DND-41 (cell line): ENCODE measurements around the gene OR51S1.

Experiments used
- CTCF ChIP-seq: IDR thresholded peaks from 2 replicates; pipeline ENCODE4 v1.5.1; 2012; ENCODE audit warnings: borderline replicate concordance, low read length, moderate library complexity, mild to moderate bottlenecking; ENCODE audit not compliant: poor library complexity, severe bottlenecking; ENCODE audit errors: extremely low read depth
- EZH2 ChIP-seq: IDR thresholded peaks from 3 replicates; pipeline ENCODE4 v1.6.1; 2012; ENCODE audit warnings: borderline replicate concordance, low read depth, mild to moderate bottlenecking, moderate library complexity, low read length, inconsistent platforms; ENCODE audit not compliant: severe bottlenecking

GRCh38 chr11:4881860-4882500 is 33.0 kb upstream of the OR51S1 start, which contains the start of gene OR51T1:
- TF ChIP-seq CTCF (no peak), EZH2 (no peak)
